ENCODE results near the gene ZBTB16. TPM values are rescaled to one million over a fixed set of nuclear protein-coding genes. Genes with fewer than 3 reads are reported as not detected.

Gene ZBTB16
- total RNA-seq, 1 donor from 2014 or later: 0.54 TPM

- peaks cover 5% of the 10 kb centered on the region for H3K4me1 Mint-ChIP-seq (ENCODE audit: unreplicated experiment)
- no peaks in the 10 kb centered on the region for H3K36me3 Mint-ChIP-seq (ENCODE audit: low read depth, unreplicated experiment)
- TF ChIP-seq CTCF (IDR thresholded peaks at IDR 0.05; ENCODE audit: unreplicated experiment): no peak
- H3K27me3 Mint-ChIP-seq (ENCODE audit: unreplicated experiment): no peaks in the 10 kb centered on the region
- DNase-seq (ENCODE audit: low spot score): no peak
- no peaks in the 10 kb centered on the region for H3K9me3 Mint-ChIP-seq (ENCODE audit: unreplicated experiment)
- no peak overlapping the region for H3K27ac Mint-ChIP-seq (ENCODE audit: unreplicated experiment)
- no peak overlapping the region for H3K4me3 Mint-ChIP-seq (ENCODE audit: unreplicated experiment)
These were observed 110.7 kb downstream of the ZBTB16 start for GRCh38 chr11:114170226-114170625.

GRCh38 chr11:114171257-114172054 lies 111.9 kb downstream of the ZBTB16 start:
- H3K4me3 Mint-ChIP-seq (ENCODE audit: unreplicated experiment): no peak overlapping the region
- H3K27me3 Mint-ChIP-seq (ENCODE audit: unreplicated experiment): no peaks in the 10 kb centered on the region
- DNase-seq (ENCODE audit: low spot score): no peak
- TF ChIP-seq CTCF (IDR thresholded peaks at IDR 0.05; ENCODE audit: unreplicated experiment): no peak
- peaks cover 5% of the 10 kb centered on the region for H3K4me1 Mint-ChIP-seq (ENCODE audit: unreplicated experiment)
- no peaks in the 10 kb centered on the region for H3K9me3 Mint-ChIP-seq (ENCODE audit: unreplicated experiment)
- no peak overlapping the region for H3K27ac Mint-ChIP-seq (ENCODE audit: unreplicated experiment)
- H3K36me3 Mint-ChIP-seq (ENCODE audit: low read depth, unreplicated experiment): no peaks in the 10 kb centered on the region

- Mint-ChIP-seq H3K9me3 (ENCODE audit: unreplicated experiment) (no peaks in the 10 kb centered on the region), H3K4me1 (ENCODE audit: unreplicated experiment) (peaks cover 5% of the 10 kb centered on the region), H3K4me3 (ENCODE audit: unreplicated experiment) (no peak overlapping the region), H3K27ac (ENCODE audit: unreplicated experiment) (no peak overlapping the region), H3K27me3 (ENCODE audit: unreplicated experiment) (no peaks in the 10 kb centered on the region), H3K36me3 (ENCODE audit: low read depth, unreplicated experiment) (no peaks in the 10 kb centered on the region)
- no peak for TF ChIP-seq CTCF (IDR thresholded peaks at IDR 0.05; ENCODE audit: unreplicated experiment)
- DNase-seq (ENCODE audit: low spot score): no peak
These were observed 112.7 kb downstream of the ZBTB16 start for GRCh38 chr11:114172055-114172861.

- Mint-ChIP-seq H3K27me3 (ENCODE audit: unreplicated experiment) (no peaks in the 10 kb centered on the region), H3K36me3 (ENCODE audit: low read depth, unreplicated experiment) (no peaks in the 10 kb centered on the region), H3K27ac (ENCODE audit: unreplicated experiment) (no peak overlapping the region), H3K4me1 (ENCODE audit: unreplicated experiment) (peaks cover 5% of the 10 kb centered on the region), H3K4me3 (ENCODE audit: unreplicated experiment) (no peak overlapping the region), H3K9me3 (ENCODE audit: unreplicated experiment) (no peaks in the 10 kb centered on the region)
- no peak for DNase-seq (ENCODE audit: low spot score)
- no peak for TF ChIP-seq CTCF (IDR thresholded peaks at IDR 0.05; ENCODE audit: unreplicated experiment)
These were observed 113.4 kb downstream of the ZBTB16 start for GRCh38 chr11:114172871-114173444.

All from endothelial cell (in vitro differentiated cells).